ENCODE data around the gene TNS3. TPM values are rescaled to one million over a fixed set of nuclear protein-coding genes. Genes with fewer than 3 reads are reported as not detected.

Gene TNS3
- total RNA-seq, 1 donor from 2014 or later, result 30.3 TPM

- Mint-ChIP-seq H3K36me3 (ENCODE audit: low read depth) (peaks cover 6% of the 10 kb centered on the region), H3K27me3 (peaks cover 5% of the 10 kb centered on the region), H3K9me3 (peaks cover under 1% of the 10 kb centered on the region), H3K4me3 (no peak overlapping the region), H3K4me1 (peaks cover 20% of the 10 kb centered on the region), H3K27ac (no peak overlapping the region)
- TF ChIP-seq CTCF (IDR thresholded peaks at IDR 0.05), result no peak
- POLR2A ChIA-PET, result no interaction called here
- DNase-seq (no peak), ATAC-seq (ENCODE audit: low read depth) (no peak)
- CTCF ChIA-PET, result interaction anchor here (0.7 kb wide), 1 partner anchor 40 kb away, joined by 3 read pairs; no protein-coding TSS in a partner anchor
- intact Hi-C loops (cut with micrococcal nuclease), result no loop called here
Observed at GRCh38 chr7:47535035-47535703, 46.7 kb downstream of the TNS3 start.

GRCh38 chr7:47534322-47535034 is 47.4 kb downstream of the TNS3 start:
- H3K27ac Mint-ChIP-seq, result no peak overlapping the region
- peaks cover 8% of the 10 kb centered on the region for H3K36me3 Mint-ChIP-seq (ENCODE audit: low read depth)
- H3K4me1 Mint-ChIP-seq, result peaks cover 20% of the 10 kb centered on the region
- peaks cover 2% of the 10 kb centered on the region for H3K9me3 Mint-ChIP-seq
- no peak for TF ChIP-seq CTCF (IDR thresholded peaks at IDR 0.05)
- intact Hi-C loops (cut with micrococcal nuclease), result no loop called here
- no peak overlapping the region for H3K4me3 Mint-ChIP-seq
- no peak for DNase-seq
- POLR2A ChIA-PET, result no interaction called here
- CTCF ChIA-PET, result interaction anchor here (0.8 kb wide), 1 partner anchor 27 kb away, joined by 3 read pairs; no protein-coding TSS in a partner anchor
- H3K27me3 Mint-ChIP-seq, result peaks cover 5% of the 10 kb centered on the region
- peak; percentile 37 for ATAC-seq (ENCODE audit: low read depth)

GRCh38 chr7:47531584-47532492 is 50.1 kb downstream of the TNS3 start:
- DNase-seq, result no peak
- H3K27ac Mint-ChIP-seq, result no peak overlapping the region
- H3K9me3 Mint-ChIP-seq, result peaks cover 2% of the 10 kb centered on the region
- H3K27me3 Mint-ChIP-seq, result peaks cover 2% of the 10 kb centered on the region
- ATAC-seq (ENCODE audit: low read depth), result no peak
- TF ChIP-seq CTCF (IDR thresholded peaks at IDR 0.05), result no peak
- CTCF ChIA-PET, result no interaction called here
- no peak overlapping the region for H3K4me3 Mint-ChIP-seq
- POLR2A ChIA-PET, result no interaction called here
- intact Hi-C loops (cut with micrococcal nuclease), result no loop called here
- peaks cover 31% of the 10 kb centered on the region for H3K36me3 Mint-ChIP-seq (ENCODE audit: low read depth)
- peaks cover 10% of the 10 kb centered on the region for H3K4me1 Mint-ChIP-seq

- Mint-ChIP-seq H3K27ac (no peak overlapping the region), H3K36me3 (ENCODE audit: low read depth) (peaks cover 46% of the 10 kb centered on the region), H3K4me1 (peaks cover 6% of the 10 kb centered on the region), H3K9me3 (peaks cover 2% of the 10 kb centered on the region), H3K27me3 (no peaks in the 10 kb centered on the region), H3K4me3 (no peak overlapping the region)
- ATAC-seq (ENCODE audit: low read depth) (no peak), DNase-seq (no peak)
- no peak for TF ChIP-seq CTCF (IDR thresholded peaks at IDR 0.05)
- intact Hi-C loops (cut with micrococcal nuclease), result no loop called here
- ChIA-PET CTCF (no interaction called here), POLR2A (interaction anchor here (0.7 kb wide), 1 partner anchor 48 kb away, joined by 3 read pairs; no protein-coding TSS in a partner anchor)
Observed at GRCh38 chr7:47529826-47530555, 51.9 kb downstream of the TNS3 start.

Data from activated B cell treated with CpG ODN at 0.5 μM for 24 hours (primary cell).